AG04449 (cell line): ENCODE results near the gene CDH22.

Experiments
- CTCF ChIA-PET: fragments of 350-600 bp; formaldehyde crosslinking; extraction: SDS; loops from one replicate; lab custom pipeline; 2021; ENCODE audit warnings: antibody characterized with exemption; lab: Yijun Ruan, JAX
- POLR2A ChIA-PET: fragments of 400-600, 350-600 bp; formaldehyde crosslinking; extraction: SDS; loops from one replicate; lab custom pipeline; 2020; ENCODE audit warnings: antibody characterized with exemption, inconsistent platforms; lab: Yijun Ruan, JAX
- DNase-seq: peaks from one replicate; pipeline ENCODE4 v3.0.0-alpha.2; 2010; ENCODE audit warnings: low read depth, low spot score
- H3K4me3 ChIP-seq: 2 replicates; pipeline ENCODE4 v1.5.1; 2011; ENCODE audit warnings: low read depth, mild to moderate bottlenecking, control low read depth, low read length
- CTCF ChIP-seq: IDR thresholded peaks from one replicate; pipeline ENCODE4 v1.5.1; 2011; ENCODE audit warnings: mild to moderate bottlenecking, moderate library complexity, low read length, control low read depth, inconsistent platforms; ENCODE audit not compliant: insufficient read depth; ENCODE audit errors: missing control alignments

The CDH22 gene

GRCh38 chr20:46346770-46347169 is 38.5 kb upstream of the CDH22 start:
- H3K4me3 ChIP-seq, result no peak overlapping the region
- DNase-seq, result no peak
- no peak for TF ChIP-seq CTCF
- POLR2A ChIA-PET, result interaction anchor here (0.9 kb wide), 1 partner anchor 40 kb away, joined by 3 read pairs; no protein-coding TSS in a partner anchor
- CTCF ChIA-PET, result interaction anchor here (0.9 to 5.3 kb wide), 4 partner anchors 11 to 333 kb away, joined by 3 to 67 read pairs (median 4); no protein-coding TSS in a partner anchor

- no peak for DNase-seq
- ChIA-PET CTCF (interaction anchor here (1.3 kb wide), 1 partner anchor 212 kb away, joined by 3 read pairs; no protein-coding TSS in a partner anchor), POLR2A (no interaction called here)
- no peak for TF ChIP-seq CTCF
- no peak overlapping the region for H3K4me3 ChIP-seq
These were observed 36.3 kb upstream of the CDH22 start for GRCh38 chr20:46344488-46345162.

- DNase-seq, result no peak
- ChIA-PET POLR2A (no interaction called here), CTCF (interaction anchor here (1.2 to 1.3 kb wide), 2 partner anchors 37 to 211 kb away, joined by 3 read pairs; no protein-coding TSS in a partner anchor)
- H3K4me3 ChIP-seq, result no peak overlapping the region
- TF ChIP-seq CTCF, result no peak
These were observed 35.7 kb upstream of the CDH22 start for GRCh38 chr20:46343975-46344357.

- CTCF ChIA-PET, result interaction anchor here (1.2 to 1.3 kb wide), 2 partner anchors 36 to 211 kb away, joined by 3 read pairs; no protein-coding TSS in a partner anchor
- no peak overlapping the region for H3K4me3 ChIP-seq
- no peak for TF ChIP-seq CTCF
- POLR2A ChIA-PET, result no interaction called here
- DNase-seq, result no peak
These were observed 35.2 kb upstream of the CDH22 start for GRCh38 chr20:46343348-46343974.

GRCh38 chr20:46342451-46343347 is 34.4 kb upstream of the CDH22 start:
- CTCF ChIA-PET, result interaction anchor here (1.2 to 1.3 kb wide), 2 partner anchors 36 to 69 kb away, joined by 3 read pairs; no protein-coding TSS in a partner anchor
- POLR2A ChIA-PET, result no interaction called here

More at GRCh38 chr20:46342451-46343347, 34.4 kb upstream of the CDH22 start:
- TF ChIP-seq CTCF, result no peak
- no peak for DNase-seq
- no peak overlapping the region for H3K4me3 ChIP-seq
